ENCODE data around the gene TRAPPC2B. TPM values are rescaled to one million over a fixed set of nuclear protein-coding genes. Genes with fewer than 3 reads are reported as not detected.

The TRAPPC2B gene
- total RNA-seq, 1 experiment from 2014 or later, result 16.1 TPM

DNA sequence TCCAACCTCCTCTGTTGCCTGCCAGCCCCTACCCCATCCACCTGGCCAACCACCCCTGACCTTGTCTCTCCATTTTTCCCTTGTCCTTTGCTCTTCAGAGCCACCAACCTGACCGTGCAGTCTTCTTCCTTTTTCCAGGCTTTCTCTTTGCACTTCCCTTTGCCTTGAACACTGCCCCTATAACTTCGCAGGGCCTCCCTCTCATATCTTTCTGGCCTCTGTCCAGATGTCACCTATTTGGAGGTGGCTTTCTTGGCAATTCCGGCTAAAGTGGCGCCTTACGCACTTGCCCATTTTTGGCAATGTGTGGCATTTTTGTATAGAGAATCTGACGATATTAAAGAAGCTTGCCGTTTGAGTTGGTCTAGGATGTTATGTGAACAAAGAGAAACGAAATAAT is 42.2 kb upstream of the TRAPPC2B start:
- DNase-seq (no peak), ATAC-seq (no peak)
- ChIA-PET CTCF (interaction anchor here (0.6 kb wide), 1 partner anchor 26 kb away, joined by 3 read pairs; no protein-coding TSS in a partner anchor), POLR2A (ENCODE audit: unreplicated experiment) (interaction anchor here (0.6 kb wide), 1 partner anchor 44 kb away, joined by 4 read pairs; no protein-coding TSS in a partner anchor)
- H2AFZ ChIP-seq (ENCODE audit: low read length), result peak overlapping the region; percentile 87
- peaks cover 23% of the 10 kb centered on the region for H3K4me1 ChIP-seq (ENCODE audit: insufficient read depth, low read length)
- H4K20me1 ChIP-seq (ENCODE audit: low read length), result no peaks in the 10 kb centered on the region
- H3K9ac ChIP-seq (ENCODE audit: low read length), result peak overlapping the region; percentile 94
- H3K36me3 ChIP-seq (ENCODE audit: low read depth, low read length), result peaks cover 24% of the 10 kb centered on the region
- intact Hi-C loops (cut with micrococcal nuclease), result no loop called here
- no TSS peak for BruUV-seq (replicated peaks)
- no peaks in the 10 kb centered on the region for H3F3A ChIP-seq (ENCODE audit: low read length, unreplicated experiment)
- peaks cover 33% of the 10 kb centered on the region for H3K79me2 ChIP-seq (ENCODE audit: low read length)
- H3K9me2 ChIP-seq (replicated peaks; ENCODE audit: low read length), result no peaks in the 10 kb centered on the region
- H3K27ac ChIP-seq (ENCODE audit: low read length), result no peak overlapping the region
- no peak for TF ChIP-seq EZH2 (IDR thresholded peaks at IDR 0.05; ENCODE audit: low read length, unreplicated experiment)
- TF ChIP-seq CTCF (conservative IDR thresholded peaks at IDR 0.05; ENCODE audit: low read depth, low read length), result no peak
- TF ChIP-seq EZH2phosphoT487 (IDR thresholded peaks at IDR 0.05; ENCODE audit: borderline replicate concordance, low read length), result no peak
- peak overlapping the region; percentile 88 for H3K4me3 ChIP-seq (ENCODE audit: low read length)
- H3K9me3 ChIP-seq (ENCODE audit: low read length), result no peaks in the 10 kb centered on the region
- H3K4me2 ChIP-seq (ENCODE audit: low read length), result peak overlapping the region; percentile 94
- H3K27me3 ChIP-seq (ENCODE audit: low read length), result no peaks in the 10 kb centered on the region

DNA sequence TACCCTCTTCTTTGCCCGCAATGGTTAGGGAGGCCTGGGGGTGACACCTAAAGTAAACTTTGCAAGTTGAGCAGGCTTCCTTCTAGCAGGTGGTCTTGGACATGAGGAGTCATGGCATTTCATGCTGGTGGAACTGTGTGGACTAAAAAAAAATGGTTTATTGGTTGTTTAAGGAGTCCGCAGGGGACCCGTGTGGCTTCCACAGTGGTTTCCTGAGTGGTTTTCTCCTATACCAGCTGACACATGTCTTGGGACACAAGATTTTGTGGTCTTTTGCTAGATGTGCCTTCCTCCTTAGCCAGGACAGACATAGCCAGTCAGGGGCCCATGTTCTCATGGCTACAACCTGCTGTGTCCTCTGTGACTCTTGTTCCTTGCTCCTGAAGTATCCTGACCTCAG is 41.6 kb upstream of the TRAPPC2B start:
- Histone ChIP-seq H3K9ac (ENCODE audit: low read length) (no peak overlapping the region), H3K36me3 (ENCODE audit: low read depth, low read length) (peaks cover 29% of the 10 kb centered on the region), H2AFZ (ENCODE audit: low read length) (no peak overlapping the region), H3K27ac (ENCODE audit: low read length) (no peak overlapping the region), H3K4me3 (ENCODE audit: low read length) (peak overlapping the region; percentile 88), H3K27me3 (ENCODE audit: low read length) (no peaks in the 10 kb centered on the region), H4K20me1 (ENCODE audit: low read length) (no peaks in the 10 kb centered on the region), H3F3A (ENCODE audit: low read length, unreplicated experiment) (no peaks in the 10 kb centered on the region), H3K4me2 (ENCODE audit: low read length) (peak overlapping the region; percentile 94), H3K9me2 (replicated peaks; ENCODE audit: low read length) (no peaks in the 10 kb centered on the region), H3K79me2 (ENCODE audit: low read length) (peaks cover 33% of the 10 kb centered on the region), H3K9me3 (ENCODE audit: low read length) (no peaks in the 10 kb centered on the region), H3K4me1 (ENCODE audit: insufficient read depth, low read length) (peaks cover 23% of the 10 kb centered on the region)
- ChIA-PET POLR2A (ENCODE audit: unreplicated experiment) (interaction anchor here (0.6 kb wide), 1 partner anchor 44 kb away, joined by 4 read pairs; no protein-coding TSS in a partner anchor), CTCF (interaction anchor here (0.6 kb wide), 1 partner anchor 26 kb away, joined by 3 read pairs; no protein-coding TSS in a partner anchor)
- DNase-seq (no peak), ATAC-seq (no peak)
- BruUV-seq (replicated peaks), result no TSS peak
- TF ChIP-seq EZH2 (IDR thresholded peaks at IDR 0.05; ENCODE audit: low read length, unreplicated experiment), result no peak
- no peak for TF ChIP-seq CTCF (conservative IDR thresholded peaks at IDR 0.05; ENCODE audit: low read depth, low read length)
- TF ChIP-seq EZH2phosphoT487 (IDR thresholded peaks at IDR 0.05; ENCODE audit: borderline replicate concordance, low read length), result no peak
- intact Hi-C loops (cut with micrococcal nuclease), result no loop called here

DNA sequence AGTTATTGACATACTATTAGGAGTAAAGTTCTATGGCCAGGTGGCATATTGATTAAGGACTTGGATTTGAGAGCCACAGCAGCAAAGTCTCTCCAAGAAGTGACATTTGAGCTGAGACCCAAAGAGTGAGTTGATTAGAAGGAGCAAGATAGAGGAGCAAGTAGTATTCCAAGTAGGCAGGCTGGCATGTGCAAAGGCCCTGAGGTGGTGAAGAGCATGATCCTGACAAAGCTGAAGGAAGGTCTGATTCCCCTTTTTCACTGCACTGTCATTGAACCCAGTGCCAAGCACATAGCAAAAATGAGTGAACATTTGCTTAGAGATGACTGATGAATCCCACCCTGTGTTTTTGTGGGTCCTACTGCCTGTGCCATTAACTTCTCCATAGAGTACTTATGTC is 38.4 kb upstream of the TRAPPC2B start:
- Histone ChIP-seq H3K9ac (ENCODE audit: low read length) (no peak overlapping the region), H3F3A (ENCODE audit: low read length, unreplicated experiment) (no peaks in the 10 kb centered on the region), H3K36me3 (ENCODE audit: low read depth, low read length) (peaks cover 53% of the 10 kb centered on the region), H3K9me2 (replicated peaks; ENCODE audit: low read length) (no peaks in the 10 kb centered on the region), H3K4me3 (ENCODE audit: low read length) (no peak overlapping the region), H3K4me2 (ENCODE audit: low read length) (no peak overlapping the region), H3K79me2 (ENCODE audit: low read length) (peaks cover 33% of the 10 kb centered on the region), H3K4me1 (ENCODE audit: insufficient read depth, low read length) (peaks cover 17% of the 10 kb centered on the region), H3K27me3 (ENCODE audit: low read length) (no peaks in the 10 kb centered on the region), H3K27ac (ENCODE audit: low read length) (no peak overlapping the region), H4K20me1 (ENCODE audit: low read length) (no peaks in the 10 kb centered on the region), H3K9me3 (ENCODE audit: low read length) (no peaks in the 10 kb centered on the region), H2AFZ (ENCODE audit: low read length) (no peak overlapping the region)
- no TSS peak for BruUV-seq (replicated peaks)
- TF ChIP-seq EZH2 (IDR thresholded peaks at IDR 0.05; ENCODE audit: low read length, unreplicated experiment) (no peak), CTCF (conservative IDR thresholded peaks at IDR 0.05; ENCODE audit: low read depth, low read length) (no peak), EZH2phosphoT487 (IDR thresholded peaks at IDR 0.05; ENCODE audit: borderline replicate concordance, low read length) (no peak)
- ATAC-seq (no peak), DNase-seq (no peak)
- ChIA-PET POLR2A (ENCODE audit: unreplicated experiment) (no interaction called here), CTCF (no interaction called here)
- intact Hi-C loops (cut with micrococcal nuclease), result no loop called here

Data from PC-3 (cell line).